A673 (cell line): ENCODE results near the gene TMEM131L.

ENCODE experiments used
- EZH2 ChIP-seq: fragments of 200-600 bp; sonication (generic); IDR thresholded peaks from 2 replicates; pipeline ENCODE4 v1.6.1; 2017; ENCODE audit warnings: borderline replicate concordance, low read depth, mild to moderate bottlenecking, mixed read lengths, antibody characterized with exemption, low read length; ENCODE audit not compliant: poor library complexity, severe bottlenecking
- TF ChIP-seq, protein P1 (sequence below): fragments of 300-800, 200-600 bp; sonication (generic); conservative IDR thresholded peaks from 2 replicates; pipeline ENCODE4 v1.5.1; 2017; ENCODE audit warnings: low read depth, mild to moderate bottlenecking, antibody characterized with exemption, low read length, moderate library complexity, mixed read lengths

DNA sequence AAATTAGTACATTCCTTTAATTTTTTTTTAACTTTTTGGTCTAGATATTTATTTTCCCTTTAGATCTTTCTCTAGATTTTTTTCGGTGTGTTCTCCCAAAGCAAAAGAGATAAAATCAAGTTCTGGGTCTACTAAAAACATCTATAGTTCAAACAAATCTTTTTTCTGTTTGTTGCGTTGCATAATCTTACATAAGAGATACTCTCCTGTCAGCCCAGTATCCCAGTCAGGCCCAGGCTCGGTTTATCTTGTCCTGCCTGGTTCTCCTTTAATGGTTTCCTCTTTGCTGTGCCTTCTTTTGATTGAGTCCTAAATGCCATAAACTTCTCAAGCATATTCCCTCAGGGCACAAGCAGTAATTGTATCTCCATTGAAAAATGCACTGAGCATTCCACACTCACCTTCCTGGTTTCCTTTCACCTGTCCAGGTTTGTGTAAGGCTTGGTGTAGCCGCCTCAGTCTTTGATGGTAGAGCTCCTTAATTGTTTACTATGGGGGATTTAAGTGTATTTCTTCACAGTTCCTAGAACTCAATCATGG, 104.9 kb downstream of the TMEM131L start:
- TF ChIP-seq, protein P1, sequence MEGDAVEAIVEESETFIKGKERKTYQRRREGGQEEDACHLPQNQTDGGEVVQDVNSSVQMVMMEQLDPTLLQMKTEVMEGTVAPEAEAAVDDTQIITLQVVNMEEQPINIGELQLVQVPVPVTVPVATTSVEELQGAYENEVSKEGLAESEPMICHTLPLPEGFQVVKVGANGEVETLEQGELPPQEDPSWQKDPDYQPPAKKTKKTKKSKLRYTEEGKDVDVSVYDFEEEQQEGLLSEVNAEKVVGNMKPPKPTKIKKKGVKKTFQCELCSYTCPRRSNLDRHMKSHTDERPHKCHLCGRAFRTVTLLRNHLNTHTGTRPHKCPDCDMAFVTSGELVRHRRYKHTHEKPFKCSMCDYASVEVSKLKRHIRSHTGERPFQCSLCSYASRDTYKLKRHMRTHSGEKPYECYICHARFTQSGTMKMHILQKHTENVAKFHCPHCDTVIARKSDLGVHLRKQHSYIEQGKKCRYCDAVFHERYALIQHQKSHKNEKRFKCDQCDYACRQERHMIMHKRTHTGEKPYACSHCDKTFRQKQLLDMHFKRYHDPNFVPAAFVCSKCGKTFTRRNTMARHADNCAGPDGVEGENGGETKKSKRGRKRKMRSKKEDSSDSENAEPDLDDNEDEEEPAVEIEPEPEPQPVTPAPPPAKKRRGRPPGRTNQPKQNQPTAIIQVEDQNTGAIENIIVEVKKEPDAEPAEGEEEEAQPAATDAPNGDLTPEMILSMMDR, result no peak
- TF ChIP-seq EZH2, result no peak
